Brain pericyte (primary cell): ENCODE measurements around the gene A2M.

Source experiments
- DNase-seq: peaks from one replicate; pipeline ENCODE4 v3.0.0-alpha.2; 2012; ENCODE audit warnings: low read depth, low spot score

The A2M gene

DNA sequence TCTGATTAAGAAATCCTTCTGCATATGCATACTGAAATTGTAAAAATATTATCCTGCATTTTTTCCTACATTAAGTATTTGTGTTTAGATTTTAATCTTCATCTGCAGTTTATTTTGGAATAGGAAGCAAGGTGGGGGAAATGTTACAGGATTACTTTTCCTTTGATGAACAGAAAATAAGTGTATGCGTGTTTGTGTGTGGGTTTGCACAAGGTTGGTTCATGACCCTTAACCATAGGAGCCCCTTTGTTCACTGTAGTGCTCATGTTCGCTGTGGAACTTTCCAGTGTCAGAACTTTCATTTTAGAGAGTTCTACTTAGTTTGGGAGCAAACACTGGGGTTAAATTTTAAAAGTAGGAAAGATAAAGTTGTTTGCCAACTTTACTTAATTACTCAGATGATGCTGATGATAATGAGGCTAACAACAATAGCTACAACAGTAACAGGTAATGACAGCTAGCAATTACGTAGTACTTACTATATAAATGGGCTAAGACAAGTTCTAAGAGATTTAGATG lies 6.4 kb upstream of the A2M start:
- DNase-seq: no peak

DNA sequence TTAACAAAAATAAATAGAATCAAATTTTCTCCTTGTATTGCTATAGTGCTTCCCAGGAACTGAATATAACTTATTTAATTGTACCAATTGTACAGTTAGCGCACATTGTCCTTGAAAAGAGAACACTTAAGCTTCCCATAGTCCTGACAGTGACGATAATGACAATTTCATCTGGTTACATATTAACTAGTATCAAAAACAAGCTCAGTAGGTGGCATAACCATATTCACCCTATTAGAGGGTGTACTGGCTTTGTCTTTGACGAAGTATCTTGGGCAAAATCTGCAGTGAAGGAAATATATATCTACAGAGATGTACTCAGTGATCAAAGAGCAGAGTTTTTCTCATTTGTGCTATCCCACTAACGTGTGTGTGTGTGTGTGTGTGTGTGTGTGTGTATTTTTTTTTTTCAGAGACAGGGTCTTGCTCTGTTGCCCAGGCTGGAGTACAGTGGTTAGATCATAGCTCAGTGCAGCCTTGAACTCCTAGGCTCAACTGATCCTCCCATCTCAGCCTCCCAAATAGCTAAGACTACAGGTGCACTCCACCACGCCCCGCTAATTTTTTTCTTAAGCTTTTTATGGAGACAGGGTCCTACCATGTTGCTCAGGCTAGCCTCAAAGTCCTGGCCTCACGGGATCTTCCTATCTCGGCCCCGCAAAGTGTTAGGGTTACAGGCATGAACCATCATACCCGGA lies 4.9 kb upstream of the A2M start:
- no peak for DNase-seq

DNA sequence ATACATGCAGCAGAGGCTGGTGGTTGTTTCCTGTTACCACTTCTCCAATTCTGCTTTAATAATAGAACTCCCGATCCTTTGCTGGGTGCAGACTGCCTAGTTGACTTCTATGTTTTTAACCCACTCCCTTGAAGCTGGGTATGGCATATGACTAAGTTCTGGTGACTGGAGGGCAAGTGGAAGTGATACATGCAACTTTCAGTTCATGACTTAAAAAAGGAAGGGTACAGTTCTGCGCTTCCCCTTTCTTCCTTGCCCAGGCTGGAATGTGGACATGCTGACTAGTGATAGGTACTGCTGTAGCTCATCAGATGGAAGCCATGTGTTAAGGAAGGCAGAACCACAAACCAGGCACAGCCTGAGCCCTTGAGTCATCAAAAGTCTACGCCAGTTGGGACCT lies 2.4 kb upstream of the A2M start:
- DNase-seq: no peak

DNA sequence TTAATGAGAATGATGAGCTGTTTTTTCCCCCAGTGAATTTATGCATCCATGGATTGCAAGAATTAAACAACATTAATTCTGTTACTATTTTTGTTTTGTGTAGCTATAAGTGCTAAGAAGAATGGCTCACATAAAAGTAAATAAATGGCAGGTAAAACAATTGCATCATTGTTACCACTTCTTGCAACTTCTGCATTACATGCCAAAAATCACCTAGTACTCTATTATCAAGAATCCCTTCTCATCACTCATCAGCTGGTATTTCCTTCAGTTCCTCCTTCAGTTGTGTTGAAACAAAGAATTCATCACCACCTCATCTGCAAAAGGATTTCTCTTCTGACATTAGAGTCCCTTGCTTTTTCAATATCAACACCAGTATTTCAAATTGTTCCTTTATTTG lies 773 bp downstream of the A2M start:
- no peak for DNase-seq

DNA sequence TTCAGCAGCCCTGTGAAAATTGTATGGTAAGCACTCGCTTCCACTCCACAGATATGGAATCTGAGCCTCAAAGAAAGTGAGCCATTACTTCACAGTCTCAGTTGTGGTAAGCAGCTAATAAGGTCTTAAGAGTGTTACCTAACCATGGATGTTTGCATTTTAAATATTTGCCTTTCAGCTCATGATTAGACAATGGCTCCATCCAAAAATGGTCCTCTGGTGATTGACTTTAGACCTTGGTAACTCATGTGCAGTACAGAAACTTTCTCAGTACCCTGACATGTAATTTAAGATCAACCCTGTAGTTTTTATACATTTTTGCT lies 1.8 kb downstream of the A2M start:
- DNase-seq: no peak

DNA sequence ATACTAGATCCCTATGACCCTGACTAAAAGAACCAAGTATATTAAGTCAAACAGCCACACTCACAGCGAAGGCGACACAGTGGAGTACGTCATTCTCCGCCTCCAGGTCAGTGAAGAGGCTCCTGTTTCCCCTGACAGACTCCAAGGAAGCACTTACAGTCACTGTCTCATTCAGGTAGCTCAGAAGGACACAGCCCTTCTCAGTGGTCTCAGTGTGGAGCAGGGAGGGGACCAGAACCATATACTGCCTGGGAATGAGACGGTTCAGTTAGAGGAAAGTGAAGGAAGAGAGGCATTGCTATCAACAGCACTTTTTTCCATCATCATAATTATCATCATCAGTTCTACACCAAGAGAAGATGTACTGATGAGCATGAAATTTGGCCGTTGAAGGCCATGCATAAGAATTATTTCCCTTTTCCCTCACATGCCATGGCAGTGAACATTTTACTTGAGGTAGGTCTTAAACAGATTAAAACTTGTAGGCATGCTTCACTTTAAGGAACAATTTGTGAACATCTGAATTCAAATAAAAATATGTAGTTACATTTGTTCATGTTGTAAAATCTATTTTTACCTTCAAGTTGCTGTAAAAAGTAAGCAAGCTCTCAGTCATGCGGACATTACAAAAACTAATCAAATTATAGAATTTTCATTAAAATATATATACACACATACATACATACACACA lies 2.3 kb downstream of the A2M start:
- no peak for DNase-seq

DNA sequence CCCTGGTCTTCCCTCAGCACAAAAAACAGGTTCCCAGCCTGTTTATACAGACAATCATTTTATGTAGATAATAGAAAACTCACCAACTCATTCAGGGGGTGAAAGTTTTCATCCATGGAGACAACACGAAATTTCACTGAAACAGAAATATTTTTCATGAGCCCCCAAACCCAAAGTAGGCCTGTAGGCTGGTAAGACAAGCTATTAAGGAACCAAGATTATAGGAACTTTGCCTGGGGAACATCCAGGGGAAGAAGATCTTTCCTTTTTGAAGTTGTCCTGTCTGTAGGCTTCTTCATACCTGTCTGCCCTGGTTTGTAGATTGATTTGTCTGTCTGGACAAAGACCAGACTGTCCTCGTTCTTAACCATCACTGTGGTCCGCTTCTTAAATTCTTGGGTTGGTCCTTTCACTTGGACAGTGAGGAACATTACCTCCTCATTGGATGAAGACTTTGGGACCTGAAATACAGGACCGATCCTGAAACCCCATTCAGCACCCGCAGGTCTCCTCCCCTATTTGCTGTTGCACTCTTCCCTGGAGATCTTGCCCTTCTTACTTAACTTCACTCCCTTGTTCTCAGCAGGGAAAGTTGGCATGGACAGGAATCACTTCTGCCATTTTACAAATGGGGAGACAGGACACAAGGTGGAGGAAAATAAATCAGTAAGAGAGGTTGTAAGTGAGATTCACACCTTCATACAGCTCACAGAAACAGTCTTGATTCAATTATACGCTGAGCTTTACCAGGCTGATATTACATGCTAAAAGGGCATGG lies 3.5 kb downstream of the A2M start:
- DNase-seq: no peak

DNA sequence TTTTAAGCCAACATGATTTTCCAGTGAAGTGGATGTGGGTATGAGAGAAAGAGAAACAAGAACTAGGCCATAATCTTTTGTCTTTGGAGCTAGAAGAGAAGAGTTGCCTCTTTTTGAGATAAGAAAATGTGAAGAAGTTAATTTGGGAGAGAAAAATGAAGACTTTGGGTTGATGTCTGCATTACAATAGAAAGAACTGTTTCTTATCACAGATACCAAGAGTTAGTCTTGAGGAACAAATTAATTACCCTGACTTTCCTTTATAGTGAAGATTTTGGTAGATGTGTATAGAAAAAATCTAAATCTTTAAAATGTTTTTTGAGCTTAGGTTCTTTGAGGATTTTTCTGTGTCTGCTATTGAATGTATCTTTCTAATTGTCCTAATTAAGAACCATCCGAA lies 4.2 kb downstream of the A2M start:
- no peak for DNase-seq

DNA sequence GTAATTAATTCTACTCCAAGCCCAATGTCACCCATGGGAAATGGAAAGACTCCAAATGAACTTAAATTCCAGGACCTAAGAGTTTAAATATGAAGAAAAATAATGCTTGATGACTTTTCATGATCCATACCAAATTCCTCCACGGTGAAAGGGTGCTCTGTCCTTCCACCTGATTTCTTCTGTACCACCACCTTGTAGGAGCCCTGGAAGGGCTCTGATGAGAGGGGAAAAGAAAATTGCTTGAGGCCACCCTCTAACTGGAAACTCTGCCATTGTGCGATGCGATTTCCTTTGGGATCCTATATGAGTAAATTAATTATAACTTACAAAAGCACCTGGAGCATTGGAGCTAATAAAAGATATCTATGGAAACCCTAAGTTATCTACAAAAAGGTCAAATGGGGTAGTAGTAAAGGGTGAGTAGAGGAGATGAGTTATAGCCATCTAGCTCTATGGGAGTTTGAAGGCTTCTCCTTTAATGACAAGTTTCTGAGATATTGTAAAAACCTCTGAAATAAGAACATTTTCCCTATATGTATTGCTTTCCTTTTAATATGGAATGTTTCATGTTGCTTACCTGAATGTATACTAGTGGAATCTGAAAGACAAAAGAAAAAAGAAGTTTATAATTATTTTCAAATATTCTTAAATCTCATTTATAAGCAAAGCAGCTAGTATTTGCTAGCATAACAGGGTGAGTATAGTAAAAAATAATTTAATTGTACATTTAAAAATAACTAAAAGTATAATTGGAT lies 5.8 kb downstream of the A2M start:
- DNase-seq: no peak

DNA sequence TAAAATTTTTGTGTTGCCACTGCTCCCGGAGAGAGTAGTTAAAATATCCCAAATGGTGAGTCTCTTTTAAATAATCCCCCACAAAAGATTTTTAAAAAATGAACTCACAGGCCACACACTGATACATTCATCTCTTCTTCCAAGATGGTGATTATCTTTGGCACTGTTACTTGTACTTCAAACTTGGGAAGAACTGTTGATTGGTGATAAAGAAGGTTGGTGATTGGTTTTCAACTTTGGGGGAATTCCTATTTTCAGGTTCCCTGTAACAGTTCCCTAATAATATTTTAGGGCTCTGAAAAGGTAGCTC lies 6.6 kb downstream of the A2M start:
- no peak for DNase-seq

DNA sequence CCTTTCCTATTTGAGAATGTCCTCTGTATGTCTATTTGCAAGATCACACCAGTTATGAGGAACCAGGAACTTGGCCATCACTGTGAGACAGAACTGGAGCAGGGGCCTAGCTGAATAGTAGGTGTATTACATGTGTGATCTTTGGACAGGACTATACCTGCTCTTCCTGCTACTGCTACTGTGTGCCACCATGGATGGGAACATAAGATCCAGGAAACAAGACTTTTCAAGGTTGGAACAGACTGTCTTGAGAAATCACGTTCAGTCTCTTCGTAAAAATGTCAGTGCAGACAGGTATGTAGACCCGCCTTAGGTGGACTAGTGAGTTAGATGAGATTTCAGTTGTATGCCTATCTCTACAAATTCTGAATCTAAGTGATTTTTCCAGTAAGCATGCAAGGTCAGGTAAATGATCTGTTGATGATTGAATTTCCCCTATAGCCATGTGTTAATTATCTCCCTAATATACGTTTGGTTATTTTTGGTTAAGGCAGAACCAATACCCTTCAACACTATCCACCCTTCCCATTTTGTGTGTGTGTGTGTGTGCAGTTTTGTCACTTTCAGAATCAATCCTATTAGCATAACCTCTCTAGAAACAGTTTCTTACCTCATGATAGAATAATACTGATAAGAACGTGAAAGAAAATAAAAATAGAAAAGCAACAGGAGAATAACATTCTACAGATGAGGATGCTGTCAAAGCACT lies 7.1 kb downstream of the A2M start:
- no peak for DNase-seq

DNA sequence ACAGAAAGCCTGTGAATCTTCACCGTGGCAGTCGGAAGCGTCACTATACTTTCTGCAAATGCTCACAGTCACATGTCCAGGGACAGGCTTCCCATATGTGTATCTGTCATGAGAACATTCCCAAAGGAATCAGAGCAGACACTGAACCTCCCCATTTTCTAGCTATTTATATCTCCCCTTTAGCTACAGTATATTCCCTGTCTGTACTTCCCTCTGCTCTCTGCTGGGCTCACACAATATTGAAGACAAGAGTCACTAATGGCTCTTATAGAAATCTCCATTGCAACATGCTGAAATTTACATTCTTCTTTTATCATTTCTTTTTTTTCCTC lies 8.2 kb downstream of the A2M start:
- DNase-seq: no peak

DNA sequence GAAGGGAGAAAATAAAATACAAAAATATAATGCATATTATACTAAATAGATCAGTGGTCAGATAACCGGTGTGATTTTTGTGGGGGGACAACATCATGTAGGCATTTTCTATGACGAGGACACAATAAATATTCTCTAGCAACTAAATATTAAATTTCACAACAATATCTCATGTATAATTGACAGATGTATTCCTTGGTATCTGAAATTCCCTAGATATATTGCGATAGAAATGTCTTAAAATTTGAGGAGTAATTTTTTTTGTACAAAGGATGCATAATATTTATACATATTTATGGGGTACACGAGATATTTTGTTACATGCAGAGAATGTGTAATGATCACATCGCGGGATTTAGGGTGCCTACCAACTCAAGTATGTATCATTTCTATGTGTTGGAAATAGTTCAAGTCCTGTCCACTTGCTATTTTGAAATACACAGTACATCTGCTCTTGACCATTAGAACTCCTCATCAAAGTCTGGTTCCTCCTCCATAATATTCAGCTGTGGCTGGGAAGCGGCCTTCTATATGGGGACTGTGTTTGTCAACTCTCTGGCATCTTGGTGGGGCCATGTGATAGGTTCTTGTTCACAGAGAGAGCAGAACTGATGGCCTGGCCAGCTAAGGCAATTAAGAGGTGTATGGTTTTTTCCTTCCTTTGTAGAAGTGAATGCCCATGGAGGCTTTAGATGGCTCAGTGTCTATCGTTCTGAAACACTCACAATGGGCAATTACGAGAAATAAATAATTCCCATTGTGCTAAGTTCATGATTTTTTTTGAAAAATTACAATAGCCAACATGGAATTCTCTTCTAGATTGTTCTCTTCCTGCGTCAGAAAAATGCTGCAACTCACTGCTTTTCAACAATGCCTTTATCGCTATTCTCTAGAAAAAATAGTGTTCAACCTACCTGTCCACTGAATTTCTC lies 8.8 kb downstream of the A2M start:
- no peak for DNase-seq

DNA sequence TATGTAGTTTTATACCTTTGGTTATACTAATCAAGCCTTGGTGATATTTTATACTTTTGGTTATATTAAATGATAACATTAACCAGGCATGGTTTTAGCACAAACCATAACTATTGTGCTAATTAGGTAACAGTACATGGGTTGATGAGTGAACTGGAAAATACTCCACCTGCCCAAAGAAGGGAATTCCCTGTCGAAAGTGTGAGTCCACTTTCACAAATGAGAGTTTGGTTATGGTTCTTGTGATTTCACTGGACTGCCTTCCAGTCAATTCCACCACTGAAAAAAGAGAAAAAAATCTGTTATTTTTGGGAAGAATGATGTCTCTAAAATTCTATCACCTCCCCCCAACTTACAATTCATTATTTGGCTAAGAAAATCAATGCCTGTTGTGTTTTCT lies 9.7 kb downstream of the A2M start:
- DNase-seq: no peak

DNA sequence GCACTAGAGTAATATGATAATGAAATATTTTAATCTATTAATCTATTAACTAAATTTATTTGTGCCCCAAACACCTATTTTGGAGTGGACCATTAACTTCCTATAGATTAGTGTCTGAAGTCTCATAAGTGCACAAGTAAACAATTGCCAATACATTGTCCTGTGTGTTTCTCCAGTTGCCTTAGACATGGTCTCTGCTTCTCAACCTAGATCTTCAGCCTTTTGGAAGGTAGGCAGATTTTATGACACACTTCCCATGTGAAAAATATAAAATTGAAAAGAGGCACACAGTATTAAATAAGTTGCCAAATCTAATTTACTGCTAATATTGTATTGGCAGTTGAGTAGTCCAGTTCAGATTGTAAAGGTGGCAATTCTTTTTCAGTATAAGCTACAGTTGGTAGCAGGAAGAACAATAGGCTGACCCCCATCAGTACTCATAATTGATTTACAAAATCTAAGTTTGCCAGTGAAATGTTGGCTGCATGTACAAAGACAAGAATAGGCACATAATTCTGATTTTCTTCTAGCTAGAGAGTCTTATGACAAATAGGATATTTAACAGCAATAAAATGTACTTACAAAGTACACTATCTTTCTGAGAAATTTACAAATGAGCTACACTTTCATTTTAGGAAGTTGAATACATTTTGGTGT lies 10.8 kb downstream of the A2M start:
- DNase-seq: no peak

DNA sequence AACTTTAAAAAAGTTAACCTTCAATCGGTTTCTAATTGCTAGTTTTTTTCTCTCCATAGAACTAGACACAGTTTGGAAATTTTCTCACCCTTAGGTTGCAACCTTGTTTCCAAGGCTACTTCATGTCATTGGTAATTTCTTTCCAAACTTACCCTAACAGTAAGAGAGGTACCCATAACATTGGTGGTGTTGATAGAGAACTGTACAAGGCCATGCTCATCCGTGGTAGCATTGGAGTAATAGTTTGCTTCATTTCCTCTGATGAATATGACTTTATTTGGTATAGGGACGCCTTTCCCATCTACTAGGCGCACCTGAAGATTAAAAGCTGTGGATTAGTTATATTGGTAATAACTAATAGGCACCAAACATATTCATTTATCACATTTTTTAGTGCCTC lies 11.6 kb downstream of the A2M start:
- no peak for DNase-seq

DNA sequence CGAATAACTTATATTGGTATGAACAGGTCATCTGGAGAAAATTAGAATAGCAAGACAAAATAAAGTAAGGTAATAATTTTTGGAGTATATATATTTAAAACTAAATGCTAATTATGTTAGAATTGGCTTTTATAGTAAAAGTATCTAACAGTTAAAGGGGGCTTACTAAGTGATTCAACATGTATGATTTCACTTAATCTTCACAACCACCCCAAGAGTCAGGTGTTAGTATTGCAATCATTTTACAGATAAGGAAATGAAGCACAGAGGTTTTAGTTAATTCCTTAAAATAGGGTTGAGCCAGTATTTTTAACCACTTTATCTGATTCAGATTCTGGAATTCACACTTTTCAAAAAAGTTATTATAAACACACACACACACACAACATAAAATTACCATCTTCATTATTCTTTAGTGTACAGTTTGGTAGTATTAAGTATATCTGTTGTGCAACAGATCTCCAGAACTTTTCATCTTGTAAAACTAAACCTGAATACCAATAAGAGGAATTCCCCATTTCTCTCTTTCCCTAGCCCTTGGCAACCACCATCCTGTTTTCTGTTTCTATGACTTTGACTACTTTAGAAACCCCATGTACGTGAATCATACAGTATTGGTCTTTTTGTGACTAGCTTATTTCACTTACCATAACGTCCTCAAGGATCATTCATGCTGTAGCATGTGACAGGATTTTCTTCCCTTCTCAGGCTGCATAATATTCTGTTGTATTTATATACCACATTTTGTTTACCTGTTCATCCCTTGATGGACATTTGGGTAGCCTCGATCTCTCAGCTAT lies 12.5 kb downstream of the A2M start:
- no peak for DNase-seq

DNA sequence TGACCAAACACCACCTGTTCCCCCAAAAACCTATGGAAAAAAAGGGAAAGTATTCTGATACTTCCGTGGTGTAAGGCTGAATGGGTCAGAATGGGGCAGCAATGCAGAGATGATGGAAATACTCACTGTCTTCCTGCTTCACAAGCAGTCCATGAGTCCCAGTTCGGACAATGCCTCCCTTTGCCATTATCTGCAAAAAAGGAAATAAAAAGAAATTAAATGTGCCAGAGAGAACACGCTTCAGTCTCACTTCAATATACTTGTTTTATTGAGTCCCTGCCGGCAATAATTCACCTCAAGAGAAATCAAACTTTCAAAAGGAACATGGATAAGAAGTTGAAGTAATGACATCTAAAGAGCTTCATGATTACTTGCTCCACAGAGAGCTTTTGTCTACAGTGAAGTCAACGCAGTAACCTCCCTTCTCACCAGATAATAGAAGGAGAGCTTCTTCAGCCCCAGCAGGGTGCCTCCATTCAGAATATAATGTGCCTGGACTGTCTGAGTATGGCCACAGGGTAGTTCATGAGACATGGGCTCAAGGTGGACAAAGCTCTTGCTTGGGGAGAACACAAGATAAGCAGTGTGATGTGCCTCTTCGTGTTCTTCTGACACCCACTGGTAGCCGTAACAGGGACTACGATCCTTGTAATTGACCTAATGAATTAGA lies 14.6 kb downstream of the A2M start:
- DNase-seq: no peak
